ENCODE results near the gene CRYGS.

Gene CRYGS

GRCh38 chr3:186492385-186492984 is 51.7 kb downstream of the CRYGS start:
- Histone ChIP-seq H3K4me3 (ENCODE audit: low read depth, low read length) (no peak overlapping the region), H3K36me3 (no peaks in the 10 kb centered on the region), H3K9me3 (no peaks in the 10 kb centered on the region), H3K27me3 (no peaks in the 10 kb centered on the region), H3K4me1 (peaks cover 28% of the 10 kb centered on the region)
- TF ChIP-seq CTCF (IDR thresholded peaks at IDR 0.05; ENCODE audit: low read depth, low read length): no peak
- DNase-seq: peak; percentile 73

GRCh38 chr3:186489507-186489906 is 54.7 kb downstream of the CRYGS start:
- Histone ChIP-seq H3K4me3 (ENCODE audit: low read depth, low read length) (no peak overlapping the region), H3K27me3 (no peaks in the 10 kb centered on the region), H3K4me1 (peaks cover 29% of the 10 kb centered on the region), H3K36me3 (no peaks in the 10 kb centered on the region), H3K9me3 (no peaks in the 10 kb centered on the region)
- no peak for TF ChIP-seq CTCF (IDR thresholded peaks at IDR 0.05; ENCODE audit: low read depth, low read length)
- no peak for DNase-seq

All from BE2C (cell line).